Suprapubic skin (tissue), 4 donors: ENCODE results near the gene TNFRSF4.

Source experiments
- EP300 ChIP-seq: sonication (generic); formaldehyde crosslinking; IDR thresholded peaks from one replicate; pipeline ENCODE4 v1.6.1; 2017; ENCODE audit warnings: antibody characterized with exemption
- POLR2A ChIP-seq, 2 donors: fragments of 450-650 bp; IDR thresholded peaks; one replicate each; pipeline ENCODE4 v1.6.1; 2017; ENCODE audit warnings: antibody characterized with exemption in 2 of 2, mild to moderate bottlenecking in 2 of 2, moderate library complexity in 2 of 2
- POLR2AphosphoS5 ChIP-seq, 3 donors: sonication (generic); formaldehyde crosslinking; IDR thresholded peaks; one replicate each; pipeline ENCODE4 v1.6.1; 2017; ENCODE audit warnings: antibody characterized with exemption in 3 of 3
- TF ChIP-seq, protein P1 (sequence below), 2 donors: fragments of 200-600 bp in 1 of 2; fragments of 450-650 bp in 1 of 2; sonication (generic) in 1 of 2; IDR thresholded peaks; one replicate each; pipeline ENCODE4 v1.5.1; 2016 to 2019; ENCODE audit warnings: antibody characterized with exemption in 2 of 2, mild to moderate bottlenecking in 1 of 2, moderate library complexity in 1 of 2

GRCh38 chr1:1215080-1215676, 1.2 kb upstream of the TNFRSF4 start:
- TF ChIP-seq EP300 (no peak), POLR2A (IDR thresholded peaks at IDR 0.05) (no peak), POLR2AphosphoS5 (IDR thresholded peaks at IDR 0.05) (no peak)
- TF ChIP-seq, protein P1, sequence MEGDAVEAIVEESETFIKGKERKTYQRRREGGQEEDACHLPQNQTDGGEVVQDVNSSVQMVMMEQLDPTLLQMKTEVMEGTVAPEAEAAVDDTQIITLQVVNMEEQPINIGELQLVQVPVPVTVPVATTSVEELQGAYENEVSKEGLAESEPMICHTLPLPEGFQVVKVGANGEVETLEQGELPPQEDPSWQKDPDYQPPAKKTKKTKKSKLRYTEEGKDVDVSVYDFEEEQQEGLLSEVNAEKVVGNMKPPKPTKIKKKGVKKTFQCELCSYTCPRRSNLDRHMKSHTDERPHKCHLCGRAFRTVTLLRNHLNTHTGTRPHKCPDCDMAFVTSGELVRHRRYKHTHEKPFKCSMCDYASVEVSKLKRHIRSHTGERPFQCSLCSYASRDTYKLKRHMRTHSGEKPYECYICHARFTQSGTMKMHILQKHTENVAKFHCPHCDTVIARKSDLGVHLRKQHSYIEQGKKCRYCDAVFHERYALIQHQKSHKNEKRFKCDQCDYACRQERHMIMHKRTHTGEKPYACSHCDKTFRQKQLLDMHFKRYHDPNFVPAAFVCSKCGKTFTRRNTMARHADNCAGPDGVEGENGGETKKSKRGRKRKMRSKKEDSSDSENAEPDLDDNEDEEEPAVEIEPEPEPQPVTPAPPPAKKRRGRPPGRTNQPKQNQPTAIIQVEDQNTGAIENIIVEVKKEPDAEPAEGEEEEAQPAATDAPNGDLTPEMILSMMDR (IDR thresholded peaks at IDR 0.05), result no peak
